Hepatocyte (in vitro differentiated cells): Measurements from ENCODE around the gene SPAG16.

Source experiments
- CTCF ChIP-seq: fragments of 200-600 bp; sonication (generic); IDR thresholded peaks from 2 replicates; pipeline ENCODE4 v1.5.1; 2016; ENCODE audit warnings: antibody characterized with exemption, mild to moderate bottlenecking; ENCODE audit not compliant: poor library complexity
- EZH2 ChIP-seq: fragments of 200-600 bp; sonication (generic); IDR thresholded peaks from 2 replicates; pipeline ENCODE4 v1.6.1; 2016; ENCODE audit warnings: antibody characterized with exemption, mild to moderate bottlenecking, borderline replicate concordance
- EZH2phosphoT487 ChIP-seq: fragments of 200-600 bp; sonication (generic); IDR thresholded peaks from one replicate; pipeline ENCODE4 v1.6.1; 2018; ENCODE audit warnings: antibody characterized with exemption, mild to moderate bottlenecking, low read depth, moderate library complexity; ENCODE audit not compliant: unreplicated experiment, severe bottlenecking

GRCh38 chr2:213792045-213792444 is 507.8 kb downstream of the SPAG16 start:
- TF ChIP-seq CTCF (no peak), EZH2phosphoT487 (no peak), EZH2 (no peak)
